NCI-H460 (cell line): ENCODE measurements around the gene DMBX1. TPM values are rescaled to one million over a fixed set of nuclear protein-coding genes. Genes with fewer than 3 reads are reported as not detected.
A peak's percentile ranks its signal among the peaks of the same experiment; 100 is the strongest.

Source experiments
- DNase-seq: peaks from one replicate; pipeline ENCODE4 v3.0.0-alpha.2; 2016; ENCODE audit warnings: low read depth; ENCODE audit errors: extremely low read depth
- total RNA-seq: library from RNA; depleted of rRNA; stranded (reverse); fragments of >200 nt; shearing (Covaris generic); gene quantifications from 2 replicates; pipeline ENCODE4 v1.2.3, GENCODE V29; 2014

DMBX1 gene
- total RNA-seq, 1 experiment from 2014 or later = not detected

DNA sequence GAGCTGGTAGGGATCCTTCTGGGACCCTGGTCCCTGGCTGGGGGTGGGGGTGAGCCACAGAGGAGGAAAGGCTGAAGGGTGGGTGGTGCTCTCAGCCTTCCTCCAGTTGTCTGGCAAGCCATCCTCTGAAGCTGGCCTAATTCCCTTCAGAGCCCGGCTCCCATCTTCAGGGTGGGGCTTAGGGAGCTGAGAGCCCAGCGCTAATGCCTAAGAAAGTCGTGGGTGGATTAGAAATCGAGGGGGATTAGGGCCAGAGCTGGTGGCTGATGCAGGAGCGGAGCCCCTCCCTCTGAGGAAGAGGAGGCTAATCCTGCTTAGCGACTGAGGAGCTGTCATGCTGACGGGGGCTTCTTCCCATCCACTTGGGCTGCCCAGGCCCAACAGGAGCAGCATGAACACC is 30.8 kb upstream of the DMBX1 start:
- DNase-seq = no peak

DNA sequence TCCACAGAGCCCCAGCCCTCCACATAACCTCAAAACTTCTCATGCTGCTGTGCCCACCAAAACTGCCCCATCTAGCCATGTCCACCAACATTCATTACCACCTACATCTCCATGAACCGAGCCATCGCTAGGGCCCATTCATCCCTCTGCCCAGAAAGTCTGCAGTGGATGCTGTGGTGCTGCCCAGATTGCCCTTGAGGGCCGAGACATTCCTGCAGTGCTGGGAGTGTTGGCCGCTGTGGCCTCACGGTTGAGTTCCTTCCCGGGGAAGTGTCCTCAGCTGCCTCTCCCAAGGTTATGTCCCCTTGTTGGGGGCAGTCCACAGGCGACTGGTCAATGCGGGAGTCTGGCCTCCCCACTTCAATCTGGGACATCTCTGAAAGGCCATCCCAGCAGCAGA is 30.3 kb upstream of the DMBX1 start:
- DNase-seq = no peak

DNA sequence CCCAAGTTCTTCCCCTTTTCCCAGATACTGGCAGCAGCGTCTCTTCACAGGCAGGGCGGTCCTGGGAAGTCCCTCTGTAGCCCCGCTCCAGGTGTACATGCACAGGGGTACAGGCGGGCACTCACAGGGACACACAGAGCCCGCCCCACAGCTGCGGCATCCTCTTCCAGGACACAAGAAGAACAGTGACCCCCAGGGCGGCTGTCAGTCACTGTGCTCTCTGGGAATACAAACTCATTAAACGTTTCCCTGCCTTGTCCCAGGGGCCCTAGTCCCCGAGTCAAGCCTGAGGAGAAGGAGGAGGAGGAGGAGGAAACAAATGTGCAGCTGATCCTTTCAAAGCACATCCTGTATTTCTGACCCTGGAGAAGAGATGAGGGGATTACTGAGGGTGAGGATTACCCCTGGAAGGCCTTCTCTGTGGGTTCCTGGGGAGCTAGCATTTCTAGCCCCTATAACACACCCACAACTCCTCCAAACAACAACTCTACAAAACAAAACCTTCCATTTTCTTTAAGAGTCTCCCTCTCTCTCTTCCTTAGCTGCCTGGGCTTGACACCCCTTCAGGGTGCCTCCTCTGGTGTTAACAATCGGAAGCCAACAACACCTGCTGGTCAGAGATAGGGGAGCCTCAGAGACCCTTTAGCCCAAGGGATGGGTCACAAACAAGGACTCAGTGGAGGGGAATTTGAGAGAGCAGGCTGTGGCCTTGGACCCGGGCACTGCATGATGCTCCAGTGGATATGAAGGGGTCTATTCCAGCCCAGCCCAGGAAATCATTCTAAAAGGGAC is 28.4 kb upstream of the DMBX1 start:
- DNase-seq = no peak

DNA sequence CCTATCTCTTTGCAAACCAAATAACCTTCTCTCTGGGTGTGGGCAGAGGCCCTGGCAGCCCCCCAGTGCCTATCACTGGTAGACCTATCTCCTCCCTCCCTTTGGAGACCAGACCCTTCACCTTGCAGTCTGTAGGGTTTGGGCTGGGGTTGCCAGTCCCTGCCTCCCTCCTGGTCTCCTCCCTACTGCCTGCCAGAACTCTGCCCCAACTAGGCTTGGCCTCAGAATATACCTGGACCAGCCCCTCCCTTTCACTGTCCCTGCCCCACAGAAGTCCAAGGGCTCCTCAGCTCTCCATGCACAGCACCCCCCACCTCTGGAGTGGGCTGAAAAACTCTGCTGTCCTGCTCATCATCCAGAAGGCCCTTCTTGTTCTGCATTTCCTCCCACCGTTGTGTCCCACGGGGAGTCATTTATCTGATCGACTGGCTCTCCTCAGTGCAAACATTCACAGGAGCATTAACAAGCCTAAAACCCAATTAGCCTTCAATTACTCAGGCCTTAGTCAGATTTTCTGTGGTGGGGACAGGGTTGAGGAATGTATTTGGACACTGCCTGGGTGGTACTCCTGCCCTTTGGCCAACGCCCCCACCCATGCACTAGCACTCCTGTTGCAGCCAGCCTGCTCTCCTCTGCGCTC is 27.7 kb upstream of the DMBX1 start:
- DNase-seq = no peak

DNA sequence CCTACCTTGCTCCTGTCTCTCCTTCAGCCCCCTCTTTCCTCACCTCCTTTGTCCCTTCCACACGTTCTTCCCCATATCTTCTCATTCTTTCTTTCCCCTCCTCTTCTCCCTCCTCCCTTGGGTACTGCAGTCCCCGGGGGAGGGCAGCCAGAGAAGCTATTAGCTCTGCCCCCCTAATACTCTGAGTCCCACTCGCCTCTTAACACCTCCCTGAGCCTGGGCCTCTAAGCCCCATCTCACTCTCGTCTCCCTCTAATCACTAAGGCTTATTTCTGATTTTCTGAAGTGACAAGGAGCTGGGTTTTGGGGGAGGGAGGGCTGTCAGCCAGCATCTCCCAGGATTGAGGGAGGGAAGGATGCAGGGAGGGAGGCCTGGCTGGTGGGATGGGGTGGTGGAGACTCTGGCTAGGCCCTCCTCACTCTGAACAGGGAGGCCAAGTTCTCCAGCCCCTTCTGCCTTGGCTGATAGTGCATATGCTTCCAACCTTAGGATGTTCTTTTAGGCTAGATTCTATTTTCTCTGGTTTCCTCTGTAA is 25.6 kb upstream of the DMBX1 start:
- no peak for DNase-seq

DNA sequence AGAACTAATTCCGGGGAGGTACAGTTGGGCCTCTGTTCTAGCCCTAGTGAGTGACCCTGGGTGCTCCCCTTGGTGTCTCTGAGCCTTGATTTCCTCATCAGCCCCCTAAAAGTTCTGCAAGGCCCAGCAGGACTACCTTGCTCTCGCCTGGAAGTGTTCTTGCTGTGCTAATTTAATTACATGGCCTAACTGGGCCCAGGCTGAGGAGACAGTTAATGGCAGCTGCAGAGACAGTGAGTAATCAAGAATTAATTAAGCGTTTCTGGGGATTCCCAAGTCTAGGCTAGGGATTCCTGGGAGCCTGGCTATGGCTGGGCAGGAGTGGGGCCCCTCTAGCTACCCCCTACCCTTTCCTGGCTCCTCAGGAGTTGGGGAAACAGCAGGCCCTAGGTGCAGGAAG is 24.7 kb upstream of the DMBX1 start:
- DNase-seq = no peak

DNA sequence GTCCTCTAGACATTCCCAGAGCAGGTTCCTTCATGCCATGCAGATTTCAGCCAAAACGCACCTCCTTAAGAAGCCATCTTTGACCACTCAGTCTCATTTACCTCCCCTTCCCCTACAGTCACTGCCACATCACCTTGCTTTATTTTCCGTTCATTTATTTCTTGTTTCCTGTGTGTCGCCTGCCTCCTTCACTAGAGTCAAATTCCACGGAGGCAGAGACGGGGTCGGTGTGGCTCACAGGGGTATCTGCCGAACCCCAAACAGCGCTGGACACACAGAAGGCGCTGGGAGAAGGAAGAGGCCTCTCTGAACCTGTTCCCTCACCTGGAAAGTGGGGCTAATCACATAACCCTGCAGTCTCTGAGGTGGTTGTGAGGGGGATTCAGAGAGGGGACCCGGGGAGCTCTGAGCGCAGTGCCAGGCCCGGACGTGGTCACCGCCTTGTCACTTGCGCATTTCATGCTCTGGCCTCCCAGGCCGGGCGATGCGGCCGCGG is 23.6 kb upstream of the DMBX1 start:
- no peak for DNase-seq

DNA sequence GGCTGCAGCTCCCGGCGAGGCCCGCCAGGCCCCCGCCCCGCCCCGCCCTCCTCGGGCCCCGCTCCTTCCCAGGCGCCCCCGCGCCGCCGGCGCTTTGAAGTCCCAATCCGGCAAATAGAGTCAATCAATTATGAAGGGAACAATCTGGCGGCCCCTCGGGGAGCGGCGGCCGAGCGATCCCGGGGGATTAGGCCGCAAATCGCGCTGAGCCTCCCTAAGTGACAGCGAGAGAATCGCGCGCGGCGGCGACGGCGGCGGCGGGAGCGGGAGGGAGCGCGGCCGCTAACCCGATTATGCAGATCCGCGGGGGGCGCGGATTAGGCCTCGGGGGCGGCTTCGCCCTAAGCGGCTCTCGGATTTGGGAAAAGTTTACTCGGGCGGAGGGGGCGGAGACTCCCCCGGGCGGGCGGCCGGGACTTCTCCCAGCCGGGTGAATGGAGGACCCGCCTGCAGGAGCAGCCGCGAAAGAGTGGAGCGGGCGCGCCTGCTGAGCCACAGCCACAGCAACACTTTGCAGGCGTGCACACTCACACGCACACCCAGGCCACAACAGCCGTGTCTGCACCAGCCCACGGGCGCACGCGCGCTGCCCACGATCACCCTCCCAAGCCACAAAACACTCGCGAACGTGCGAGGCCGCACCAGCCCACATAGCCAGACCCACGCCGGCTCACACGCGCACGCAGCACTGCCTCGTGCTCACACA is 23.0 kb upstream of the DMBX1 start:
- DNase-seq = no peak

DNA sequence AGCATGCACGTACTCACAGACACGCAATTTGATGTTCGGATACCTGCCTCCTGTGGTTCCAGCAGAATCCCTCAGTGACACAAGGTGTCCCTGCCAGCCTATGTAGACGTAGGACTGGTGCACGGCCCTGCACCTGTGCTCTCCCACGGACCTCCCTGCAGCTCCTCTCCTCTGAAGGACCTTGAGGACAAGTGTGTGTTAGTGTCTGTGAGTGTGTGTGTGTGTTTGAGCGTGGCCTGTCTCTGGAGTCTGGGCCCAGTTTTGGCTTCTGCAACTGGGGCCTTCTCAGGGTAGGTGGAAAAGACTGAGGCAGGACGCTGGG is 22.5 kb upstream of the DMBX1 start:
- DNase-seq = no peak

DNA sequence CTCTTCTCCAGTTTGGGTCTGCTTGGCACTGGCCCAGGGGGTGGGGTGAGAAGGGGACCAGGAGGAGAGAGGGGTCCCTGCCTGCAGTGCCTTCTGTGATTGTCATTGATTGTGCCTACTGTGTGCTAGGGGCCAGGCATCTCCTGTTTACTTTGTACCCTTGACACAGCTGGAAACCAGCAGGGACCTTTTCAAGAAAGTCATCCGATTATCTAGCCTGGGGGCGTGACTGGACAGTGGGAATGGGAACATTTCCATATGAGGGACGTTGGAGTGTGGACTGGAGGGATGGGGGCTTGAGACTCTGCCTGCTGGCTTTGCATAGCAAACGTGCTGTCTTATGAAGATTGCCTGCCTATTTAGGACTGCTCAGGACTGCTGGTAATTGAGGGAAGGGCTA is 19.8 kb upstream of the DMBX1 start:
- no peak for DNase-seq

DNA sequence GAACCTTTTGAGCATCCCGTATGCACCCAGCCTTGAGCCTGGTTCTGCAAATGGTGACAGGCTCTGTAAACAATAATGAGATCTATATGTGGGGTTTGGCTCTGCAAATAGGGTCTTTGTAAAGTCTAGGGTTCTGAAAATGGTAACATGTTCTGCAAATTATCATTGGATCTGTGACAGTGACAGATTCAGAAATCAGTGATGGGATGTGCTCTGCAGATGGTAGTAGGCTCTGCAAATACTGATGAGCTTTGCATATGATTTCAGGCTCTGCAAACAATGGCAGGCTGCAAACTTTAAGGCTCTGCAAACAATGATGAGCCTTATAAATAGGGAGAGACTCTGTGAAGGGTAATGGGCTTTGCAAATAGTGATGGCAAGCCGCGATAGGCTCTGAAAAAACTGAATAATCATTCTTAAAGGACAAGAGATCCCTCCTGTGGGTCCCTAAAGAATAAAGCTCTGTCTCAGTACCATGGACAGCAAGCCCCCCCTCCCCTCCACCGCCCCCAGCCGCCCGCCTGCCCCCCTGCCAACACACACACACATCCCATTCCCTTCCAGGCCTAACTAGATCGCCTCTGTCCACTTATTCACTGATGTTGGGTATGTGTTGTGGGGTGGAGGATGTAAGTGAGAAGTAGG is 17.7 kb upstream of the DMBX1 start:
- no peak for DNase-seq

DNA sequence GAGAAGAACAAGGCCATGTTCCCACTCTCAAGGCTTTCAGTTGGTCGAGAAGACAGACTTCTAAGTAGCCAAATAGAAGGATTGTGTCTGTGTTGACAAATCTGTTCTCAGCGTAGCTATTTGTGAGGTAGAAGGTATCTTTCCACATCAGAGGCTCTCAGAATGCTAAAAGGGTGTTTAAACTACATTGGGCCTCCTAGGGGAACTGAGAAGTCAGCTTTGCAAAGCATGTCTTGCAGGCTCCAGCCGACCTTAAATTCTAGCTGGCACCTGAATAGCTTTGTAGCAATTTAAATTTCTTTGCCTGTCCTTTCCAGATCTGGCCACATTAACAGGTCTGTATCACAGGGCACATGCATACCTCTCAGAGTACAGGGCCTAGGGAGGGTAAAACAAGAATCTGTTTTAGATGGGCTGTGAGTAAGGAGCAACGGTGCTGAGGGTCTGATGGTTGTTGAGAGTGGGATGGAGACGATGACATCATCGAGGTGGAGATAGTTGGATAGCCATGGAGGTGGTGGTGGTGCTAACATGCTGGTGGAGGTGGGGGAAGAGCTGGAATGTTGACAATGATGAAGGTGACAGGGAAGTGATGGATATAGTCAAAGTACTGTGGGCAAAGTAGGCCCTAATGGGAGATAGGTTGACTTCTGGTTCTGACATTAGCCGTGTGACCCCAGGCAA is 17.0 kb upstream of the DMBX1 start:
- DNase-seq = no peak

DNA sequence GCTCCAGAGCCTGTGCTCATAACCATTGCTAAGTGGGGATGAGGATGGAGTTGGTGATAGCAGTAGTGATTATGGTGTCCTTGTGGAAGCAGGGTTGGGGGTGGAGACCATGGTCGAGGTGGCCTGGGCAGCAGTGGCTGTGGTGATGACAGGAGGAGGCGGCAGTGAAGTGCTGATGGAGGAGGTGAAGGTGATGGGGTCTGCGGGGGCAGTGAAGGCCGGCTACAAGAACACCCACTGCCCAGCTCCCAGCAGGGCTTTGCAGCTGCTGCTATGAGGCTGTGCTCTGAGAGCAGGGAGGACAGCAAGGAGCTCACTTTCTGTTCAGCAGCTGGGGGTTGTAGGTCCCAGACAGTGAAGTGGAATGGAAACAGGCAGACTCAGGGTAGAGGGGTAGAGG is 15.6 kb upstream of the DMBX1 start:
- no peak for DNase-seq

DNA sequence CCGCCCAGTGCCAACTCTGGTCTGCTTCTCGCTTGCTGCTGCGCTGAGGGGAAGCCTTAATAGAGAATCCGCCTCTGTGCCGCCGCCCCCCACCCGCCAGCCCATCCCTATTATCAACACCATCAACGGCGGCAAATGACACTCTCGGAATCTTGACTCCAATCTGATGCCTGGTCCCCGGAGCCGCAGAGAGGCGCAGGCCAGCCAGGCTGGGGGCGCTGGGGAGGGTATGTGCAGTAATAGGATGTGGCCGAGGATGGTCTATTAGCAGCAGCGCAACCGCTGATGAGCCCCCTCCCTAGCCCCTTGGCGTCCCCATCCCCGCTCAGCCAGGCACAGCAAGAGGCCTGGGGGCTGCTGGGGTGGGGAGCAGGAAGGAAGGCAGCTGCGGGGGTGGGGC is 15.1 kb upstream of the DMBX1 start:
- no peak for DNase-seq

DNA sequence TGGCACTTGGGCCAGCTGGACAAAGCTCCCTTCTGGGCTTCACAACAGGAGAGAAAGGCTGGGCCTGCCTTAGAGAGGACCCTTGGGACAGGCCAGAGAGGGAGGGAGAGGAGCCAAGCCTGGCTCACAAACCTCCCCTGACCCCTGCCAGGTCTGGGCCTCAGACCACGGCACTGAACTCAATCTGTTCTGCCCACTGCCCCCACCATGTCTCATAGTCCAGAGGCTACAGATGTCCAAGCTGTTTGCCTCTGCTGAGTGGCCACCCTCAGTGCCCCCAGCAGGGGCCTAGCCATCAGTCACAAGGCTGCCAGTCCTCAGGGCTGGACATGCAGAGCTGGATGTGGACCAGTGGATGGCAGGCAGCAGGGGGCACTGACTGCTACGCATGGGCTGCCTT is 13.0 kb upstream of the DMBX1 start:
- DNase-seq = no peak

DNA sequence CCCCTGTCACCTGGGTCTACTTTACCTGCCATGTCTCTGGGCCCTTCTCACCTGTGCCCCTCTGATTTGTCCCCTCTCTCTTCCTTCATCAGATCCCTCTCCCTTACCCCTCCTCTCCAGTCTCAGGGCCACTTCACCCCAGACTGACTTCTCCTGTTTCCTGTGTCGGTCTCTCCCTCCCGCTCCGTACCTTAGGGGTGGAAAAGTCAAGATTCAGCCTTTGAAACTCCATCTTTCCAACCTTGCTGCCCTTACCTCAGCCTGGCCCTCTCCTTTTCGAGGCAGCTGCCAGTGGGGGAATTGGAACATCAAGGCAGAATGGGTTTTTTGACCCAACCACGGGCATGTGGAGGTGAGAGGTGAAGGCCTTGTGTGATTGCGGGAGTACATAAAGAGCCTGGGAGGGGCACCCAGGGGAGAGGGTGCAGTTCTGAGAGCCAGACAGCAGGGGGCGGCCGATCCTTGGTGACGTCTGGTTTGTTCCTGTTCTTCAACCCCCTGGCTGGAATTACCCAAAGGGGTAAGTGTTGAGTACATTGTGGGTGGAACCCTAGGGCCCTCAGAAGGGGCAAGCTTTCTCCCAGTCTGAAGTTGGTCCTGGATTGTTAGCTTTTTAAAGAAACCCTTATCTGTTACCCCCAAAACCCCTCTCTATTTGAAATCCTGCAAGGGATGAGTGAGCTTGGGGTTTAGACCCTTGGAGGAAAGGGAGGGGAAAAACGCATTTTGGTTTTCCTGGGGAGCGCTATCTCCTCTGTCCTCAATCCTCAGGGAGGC is 12.3 kb upstream of the DMBX1 start:
- peak; percentile 54 for DNase-seq

DNA sequence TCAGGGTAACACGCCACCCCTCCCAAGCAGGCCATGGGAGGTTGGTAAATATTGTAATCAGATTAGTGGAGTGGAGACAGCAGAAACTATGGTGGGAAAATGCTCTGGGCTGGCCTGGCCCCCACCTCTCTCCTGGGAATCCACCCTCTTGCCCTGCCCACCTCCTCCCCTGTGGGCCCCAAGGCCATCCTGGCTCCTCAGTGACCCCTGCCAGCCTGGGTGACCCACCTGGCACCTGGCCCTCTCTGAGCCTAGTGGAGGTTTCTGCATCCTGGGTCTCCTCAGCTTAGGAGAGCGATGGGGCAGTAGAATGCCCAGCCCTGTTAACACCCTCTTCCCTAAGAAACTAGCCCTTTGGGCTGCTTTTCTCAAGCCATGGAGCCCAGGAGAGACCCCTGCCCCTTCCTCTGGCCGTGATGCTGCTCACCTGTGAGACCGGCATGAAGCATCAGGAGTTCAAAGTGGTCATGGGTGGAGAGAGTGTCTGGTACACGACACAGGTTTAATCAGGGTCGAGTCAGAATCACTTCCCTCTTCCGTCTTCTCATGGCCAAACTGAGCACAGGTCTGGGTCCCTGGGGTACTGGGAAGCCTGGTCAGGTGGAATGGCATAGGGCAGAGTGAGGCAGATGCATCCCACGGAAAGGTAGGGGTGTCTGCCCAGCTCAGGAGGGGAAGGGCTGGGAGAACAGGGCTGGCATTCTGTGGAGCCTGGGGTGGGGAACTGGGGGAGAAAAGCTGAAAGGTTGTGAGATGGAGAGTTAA is 10.7 kb upstream of the DMBX1 start:
- DNase-seq = no peak

DNA sequence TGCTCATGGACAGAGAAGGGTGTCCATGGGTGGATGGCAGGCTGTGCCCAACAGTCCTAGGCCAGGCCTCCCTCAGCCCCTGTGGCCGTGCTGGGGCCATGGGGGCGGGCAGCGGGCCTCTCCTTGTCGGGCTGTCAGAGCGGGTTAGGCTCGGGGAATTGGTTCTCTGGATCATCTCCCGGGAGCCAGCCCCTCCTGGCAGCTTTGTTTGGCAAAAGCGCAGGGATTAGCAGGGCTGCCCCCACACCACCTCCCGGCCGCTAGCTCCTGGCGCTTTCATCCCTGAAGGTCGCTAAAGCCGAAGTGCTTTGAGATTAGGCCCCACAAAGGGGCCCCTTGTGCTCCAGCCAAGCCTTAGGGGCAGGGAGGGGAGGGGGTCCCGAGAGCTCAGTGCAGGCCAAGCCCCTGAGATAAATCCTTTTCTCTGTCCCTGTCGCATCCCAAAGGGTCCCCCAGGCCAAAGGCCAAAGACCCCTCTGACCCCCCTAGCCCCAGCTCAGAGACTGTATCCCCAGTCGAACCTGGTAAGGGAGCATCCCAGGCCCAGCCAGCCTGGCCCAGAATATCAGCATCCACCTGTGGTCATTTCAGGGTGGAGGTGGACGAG is 9.8 kb upstream of the DMBX1 start:
- DNase-seq = no peak
